ENCODE results near the gene TSC22D3. TPM values are rescaled to one million over a fixed set of nuclear protein-coding genes. Genes with fewer than 3 reads are reported as not detected.

The TSC22D3 gene
- total RNA-seq, 2 experiments from 2014 or later: 29.3 to 35.6 TPM

GRCh38 chrX:107677501-107677901 lies 98.1 kb downstream of the TSC22D3 start:
- no peak for DNase-seq (ENCODE audit: low spot score)
- POLR2A ChIA-PET: interaction anchor here (0.9 to 9.3 kb wide), 4 partner anchors 29 to 50 kb away, joined by 4 to 121 read pairs (median 4); partner anchors contain the start of gene PRPS1
- Histone ChIP-seq H3K4me3 (ENCODE audit: low read depth, low read length, poor library complexity, severe bottlenecking) (peak overlapping the region; percentile 88), H3K4me2 (ENCODE audit: low read length) (peak overlapping the region; percentile 92), H3K79me2 (ENCODE audit: insufficient read depth, low read depth, low read length) (peaks cover 16% of the 10 kb centered on the region; the same call in 1 of the 2 replicates), H3K4me1 (ENCODE audit: insufficient read depth, low read length, poor library complexity, severe bottlenecking) (peaks cover 60% of the 10 kb centered on the region), H2AFZ (ENCODE audit: low read length) (peak overlapping the region; percentile 86), H3K27ac (ENCODE audit: low read depth, low read length, poor library complexity, severe bottlenecking) (peak overlapping the region; percentile 89), H3K9me2 (ENCODE audit: insufficient read depth, low read length) (no peaks in the 10 kb centered on the region), H4K20me1 (ENCODE audit: insufficient read depth, low read length) (no peaks in the 10 kb centered on the region), H3K36me3 (ENCODE audit: insufficient read depth, low read length) (no peaks in the 10 kb centered on the region), H3K9me3 (ENCODE audit: low read length) (no peaks in the 10 kb centered on the region)
- BruUV-seq (replicated peaks): no TSS peak
- CTCF ChIA-PET (ENCODE audit: unreplicated experiment): interaction anchor here (2.6 kb wide), 1 partner anchor 39 kb away, joined by 10 read pairs; no protein-coding TSS in a partner anchor
- intact Hi-C loops (cut with micrococcal nuclease; ENCODE audit: unreplicated experiment): no loop called here
- peak; percentile 54 for TF ChIP-seq CTCF (conservative IDR thresholded peaks at IDR 0.05; ENCODE audit: low read length)
- TF ChIP-seq EZH2phosphoT487 (IDR thresholded peaks at IDR 0.05; ENCODE audit: borderline replicate concordance, low read depth, low read length): no peak

- ChIA-PET POLR2A (interaction anchor here (0.6 to 9.3 kb wide), 7 partner anchors 19 to 49 kb away, joined by 3 to 121 read pairs (median 4); partner anchors contain the start of gene PRPS1), CTCF (ENCODE audit: unreplicated experiment) (interaction anchor here (0.6 to 2.6 kb wide), 3 partner anchors 18 to 40 kb away, joined by 3 to 10 read pairs (median 4); no protein-coding TSS in a partner anchor)
- H3K9me2 ChIP-seq (ENCODE audit: insufficient read depth, low read length): no peaks in the 10 kb centered on the region
- peaks cover 60% of the 10 kb centered on the region for H3K4me1 ChIP-seq (ENCODE audit: insufficient read depth, low read length, poor library complexity, severe bottlenecking)
- H4K20me1 ChIP-seq (ENCODE audit: insufficient read depth, low read length): no peaks in the 10 kb centered on the region
- DNase-seq (ENCODE audit: low spot score): peak; percentile 54
- H3K27ac ChIP-seq (ENCODE audit: low read depth, low read length, poor library complexity, severe bottlenecking): peak overlapping the region; percentile 89
- no peaks in the 10 kb centered on the region for H3K36me3 ChIP-seq (ENCODE audit: insufficient read depth, low read length)
- BruUV-seq (replicated peaks): TSS peak; percentile 76
- peak overlapping the region; percentile 92 for H3K4me2 ChIP-seq (ENCODE audit: low read length)
- H3K4me3 ChIP-seq (ENCODE audit: low read depth, low read length, poor library complexity, severe bottlenecking): peak overlapping the region; percentile 88
- intact Hi-C loops (cut with micrococcal nuclease; ENCODE audit: unreplicated experiment): no loop called here
- TF ChIP-seq EZH2phosphoT487 (IDR thresholded peaks at IDR 0.05; ENCODE audit: borderline replicate concordance, low read depth, low read length) (no peak), CTCF (conservative IDR thresholded peaks at IDR 0.05; ENCODE audit: low read length) (no peak)
- peak overlapping the region; percentile 86 for H2AFZ ChIP-seq (ENCODE audit: low read length)
- H3K79me2 ChIP-seq (ENCODE audit: insufficient read depth, low read depth, low read length): peaks cover 16% of the 10 kb centered on the region; the same call in 1 of the 2 replicates
- H3K9me3 ChIP-seq (ENCODE audit: low read length): no peaks in the 10 kb centered on the region
Observed at GRCh38 chrX:107676559-107677378, 98.8 kb downstream of the TSC22D3 start.
